ENCODE measurements around the gene SEMA3A.

The SEMA3A gene

GRCh38 chr7:84195295-84196060, 889 bp upstream of the SEMA3A start:
- no peak for DNase-seq

GRCh38 chr7:84193747-84194146, 842 bp downstream of the SEMA3A start:
- no peak for DNase-seq

GRCh38 chr7:84191842-84192241, 2.7 kb downstream of the SEMA3A start:
- no peak for DNase-seq

- no peak for DNase-seq
These were observed 3.3 kb downstream of the SEMA3A start for GRCh38 chr7:84191261-84191660.

- DNase-seq: no peak
These were observed 4.4 kb downstream of the SEMA3A start for GRCh38 chr7:84190016-84190705.

GRCh38 chr7:84188786-84189405, 5.7 kb downstream of the SEMA3A start:
- DNase-seq: peak; percentile 18

GRCh38 chr7:84187813-84188510, 6.6 kb downstream of the SEMA3A start:
- DNase-seq: peak; percentile 22

- no peak for DNase-seq
These were observed 7.3 kb downstream of the SEMA3A start for GRCh38 chr7:84187087-84187805.

- DNase-seq: no peak
These were observed 10.8 kb downstream of the SEMA3A start for GRCh38 chr7:84183741-84184140.

- no peak for DNase-seq
These were observed 12.3 kb downstream of the SEMA3A start for GRCh38 chr7:84182301-84182700.

- no peak for DNase-seq
These were observed 13.0 kb downstream of the SEMA3A start for GRCh38 chr7:84181628-84182027.

GRCh38 chr7:84177758-84178412, 16.7 kb downstream of the SEMA3A start:
- no peak for DNase-seq

GRCh38 chr7:84176716-84177115, 17.9 kb downstream of the SEMA3A start:
- DNase-seq: no peak

GRCh38 chr7:84175461-84175860, 19.1 kb downstream of the SEMA3A start:
- no peak for DNase-seq

- no peak for DNase-seq
These were observed 23.9 kb downstream of the SEMA3A start for GRCh38 chr7:84170646-84171045.

- DNase-seq: no peak
These were observed 32.0 kb downstream of the SEMA3A start for GRCh38 chr7:84162584-84162983.

GRCh38 chr7:84162125-84162524, 32.5 kb downstream of the SEMA3A start:
- DNase-seq: no peak

- no peak for DNase-seq
These were observed 33.2 kb downstream of the SEMA3A start for GRCh38 chr7:84161398-84161797.

- no peak for DNase-seq
These were observed 35.2 kb downstream of the SEMA3A start for GRCh38 chr7:84159435-84159834.

- DNase-seq: no peak
These were observed 37.4 kb downstream of the SEMA3A start for GRCh38 chr7:84157171-84157570.

GRCh38 chr7:84154991-84155781, 39.4 kb downstream of the SEMA3A start:
- no peak for DNase-seq
